ENCODE data around the gene DCBLD1.

Gene DCBLD1

DNA sequence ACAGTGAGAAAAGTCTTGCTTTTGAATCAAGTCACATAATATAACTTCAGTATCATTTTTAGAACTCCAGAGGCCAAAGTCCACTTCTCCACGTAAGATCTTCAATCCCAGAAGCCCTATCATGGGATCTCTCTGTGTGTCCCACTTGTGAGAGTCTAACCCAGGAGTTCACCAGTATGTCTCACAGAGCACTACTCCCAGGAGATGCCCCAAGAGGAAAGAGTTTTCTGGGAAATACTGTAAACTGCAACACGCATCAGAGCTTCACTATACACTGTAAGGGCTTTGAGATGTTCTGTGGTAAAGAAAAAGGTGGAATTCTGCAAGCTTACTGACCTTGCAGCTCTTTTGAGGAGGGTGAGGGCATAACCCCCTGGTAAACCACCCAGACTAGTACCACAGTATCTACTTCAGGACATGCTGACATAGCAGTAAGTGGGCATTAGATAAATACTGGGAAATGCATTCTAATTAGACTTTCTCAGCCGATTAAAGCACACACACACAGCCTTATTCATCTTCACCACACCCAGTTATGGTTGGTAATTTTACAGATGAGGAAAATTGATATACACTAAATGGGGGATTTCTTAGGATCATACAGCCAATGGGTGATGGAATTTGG lies 12.3 kb downstream of the DCBLD1 start:
- H3K79me2 ChIP-seq (ENCODE audit: control insufficient read depth, low read length): no peaks in the 10 kb centered on the region
- H3K27ac ChIP-seq (ENCODE audit: low read depth, low read length): no peak overlapping the region
- H3K9me3 ChIP-seq (ENCODE audit: control insufficient read depth, insufficient read depth, low read length): no peaks in the 10 kb centered on the region
- H3K4me3 ChIP-seq (ENCODE audit: low read length): no peak overlapping the region
- H3K4me1 ChIP-seq (ENCODE audit: control insufficient read depth, low read length): no peaks in the 10 kb centered on the region
- H3F3A ChIP-seq (ENCODE audit: control insufficient read depth, insufficient read depth): no peaks in the 10 kb centered on the region
- H3K27me3 ChIP-seq (ENCODE audit: control insufficient read depth, low read length): no peaks in the 10 kb centered on the region
- H3K9me2 ChIP-seq (replicated peaks; ENCODE audit: control insufficient read depth, low read length): no peaks in the 10 kb centered on the region
- TF ChIP-seq, protein P1, sequence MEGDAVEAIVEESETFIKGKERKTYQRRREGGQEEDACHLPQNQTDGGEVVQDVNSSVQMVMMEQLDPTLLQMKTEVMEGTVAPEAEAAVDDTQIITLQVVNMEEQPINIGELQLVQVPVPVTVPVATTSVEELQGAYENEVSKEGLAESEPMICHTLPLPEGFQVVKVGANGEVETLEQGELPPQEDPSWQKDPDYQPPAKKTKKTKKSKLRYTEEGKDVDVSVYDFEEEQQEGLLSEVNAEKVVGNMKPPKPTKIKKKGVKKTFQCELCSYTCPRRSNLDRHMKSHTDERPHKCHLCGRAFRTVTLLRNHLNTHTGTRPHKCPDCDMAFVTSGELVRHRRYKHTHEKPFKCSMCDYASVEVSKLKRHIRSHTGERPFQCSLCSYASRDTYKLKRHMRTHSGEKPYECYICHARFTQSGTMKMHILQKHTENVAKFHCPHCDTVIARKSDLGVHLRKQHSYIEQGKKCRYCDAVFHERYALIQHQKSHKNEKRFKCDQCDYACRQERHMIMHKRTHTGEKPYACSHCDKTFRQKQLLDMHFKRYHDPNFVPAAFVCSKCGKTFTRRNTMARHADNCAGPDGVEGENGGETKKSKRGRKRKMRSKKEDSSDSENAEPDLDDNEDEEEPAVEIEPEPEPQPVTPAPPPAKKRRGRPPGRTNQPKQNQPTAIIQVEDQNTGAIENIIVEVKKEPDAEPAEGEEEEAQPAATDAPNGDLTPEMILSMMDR (IDR thresholded peaks at IDR 0.05; ENCODE audit: low read depth, low read length, poor library complexity, severe bottlenecking): no peak
- TF ChIP-seq EZH2phosphoT487 (IDR thresholded peaks at IDR 0.05; ENCODE audit: borderline replicate concordance, low read length): no peak
- H3K4me2 ChIP-seq (ENCODE audit: low read length): no peak overlapping the region
- no peaks in the 10 kb centered on the region for H3K36me3 ChIP-seq (ENCODE audit: control insufficient read depth, low read length)
- no peaks in the 10 kb centered on the region for H4K20me1 ChIP-seq (ENCODE audit: control insufficient read depth, insufficient read depth, low read depth, low read length)

DNA sequence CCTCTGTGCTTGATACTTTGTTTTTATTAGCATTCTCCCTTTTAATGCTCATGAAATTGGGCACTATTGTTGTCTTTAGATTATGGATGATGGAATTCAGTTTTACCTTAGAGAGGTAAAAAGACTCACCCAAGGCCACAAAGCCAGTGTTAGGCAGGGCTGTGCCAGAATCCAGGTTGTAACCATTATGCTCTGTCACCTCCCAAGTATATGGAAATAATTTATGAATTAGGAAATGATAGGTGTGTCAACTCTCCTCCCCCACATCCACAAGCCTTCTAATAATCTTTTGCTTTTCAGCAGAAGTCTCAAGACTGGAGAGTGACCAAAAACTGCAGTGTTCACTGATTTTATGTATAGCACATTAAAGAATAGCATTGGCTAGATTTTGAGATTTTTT lies 13.0 kb downstream of the DCBLD1 start:
- Histone ChIP-seq H3K36me3 (ENCODE audit: control insufficient read depth, low read length) (no peaks in the 10 kb centered on the region), H3K27ac (ENCODE audit: low read depth, low read length) (no peak overlapping the region), H4K20me1 (ENCODE audit: control insufficient read depth, insufficient read depth, low read depth, low read length) (no peaks in the 10 kb centered on the region), H3K4me3 (ENCODE audit: low read length) (no peak overlapping the region), H3K4me1 (ENCODE audit: control insufficient read depth, low read length) (no peaks in the 10 kb centered on the region), H3K4me2 (ENCODE audit: low read length) (no peak overlapping the region), H3K79me2 (ENCODE audit: control insufficient read depth, low read length) (no peaks in the 10 kb centered on the region), H3K9me2 (replicated peaks; ENCODE audit: control insufficient read depth, low read length) (no peaks in the 10 kb centered on the region), H3K27me3 (ENCODE audit: control insufficient read depth, low read length) (no peaks in the 10 kb centered on the region), H3F3A (ENCODE audit: control insufficient read depth, insufficient read depth) (no peaks in the 10 kb centered on the region), H3K9me3 (ENCODE audit: control insufficient read depth, insufficient read depth, low read length) (no peaks in the 10 kb centered on the region)
- no peak for TF ChIP-seq EZH2phosphoT487 (IDR thresholded peaks at IDR 0.05; ENCODE audit: borderline replicate concordance, low read length)
- TF ChIP-seq, protein P1 (IDR thresholded peaks at IDR 0.05; ENCODE audit: low read depth, low read length, poor library complexity, severe bottlenecking): no peak

DNA sequence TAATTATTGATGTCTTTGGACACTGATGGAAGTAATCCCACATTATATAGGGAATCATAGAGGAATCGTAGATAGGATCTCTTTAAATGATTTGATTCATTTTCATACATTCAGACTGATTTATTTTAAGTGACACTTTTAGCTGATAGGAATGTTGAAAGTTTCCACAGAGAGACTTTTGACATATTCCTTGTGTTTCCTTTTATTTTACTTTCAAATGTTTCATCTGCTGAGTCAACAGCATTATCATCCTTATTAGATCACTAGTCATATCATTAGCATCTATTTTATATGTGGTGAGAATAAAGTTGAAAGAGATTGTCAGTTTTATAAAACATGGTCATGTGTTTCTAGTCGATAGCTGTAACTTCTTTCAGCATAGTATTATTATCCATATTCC lies 13.4 kb downstream of the DCBLD1 start:
- H3K79me2 ChIP-seq (ENCODE audit: control insufficient read depth, low read length): no peaks in the 10 kb centered on the region

More for the DNA sequence above, 13.4 kb downstream of the DCBLD1 start:
- Histone ChIP-seq H3F3A (ENCODE audit: control insufficient read depth, insufficient read depth) (no peaks in the 10 kb centered on the region), H3K9me3 (ENCODE audit: control insufficient read depth, insufficient read depth, low read length) (no peaks in the 10 kb centered on the region), H3K4me3 (ENCODE audit: low read length) (no peak overlapping the region), H3K4me2 (ENCODE audit: low read length) (no peak overlapping the region), H3K9me2 (replicated peaks; ENCODE audit: control insufficient read depth, low read length) (no peaks in the 10 kb centered on the region), H3K27me3 (ENCODE audit: control insufficient read depth, low read length) (no peaks in the 10 kb centered on the region), H4K20me1 (ENCODE audit: control insufficient read depth, insufficient read depth, low read depth, low read length) (no peaks in the 10 kb centered on the region), H3K27ac (ENCODE audit: low read depth, low read length) (no peak overlapping the region), H3K36me3 (ENCODE audit: control insufficient read depth, low read length) (no peaks in the 10 kb centered on the region), H3K4me1 (ENCODE audit: control insufficient read depth, low read length) (no peaks in the 10 kb centered on the region)
- TF ChIP-seq, protein P1 (IDR thresholded peaks at IDR 0.05; ENCODE audit: low read depth, low read length, poor library complexity, severe bottlenecking): no peak
- no peak for TF ChIP-seq EZH2phosphoT487 (IDR thresholded peaks at IDR 0.05; ENCODE audit: borderline replicate concordance, low read length)
